OCI-LY7 (cell line): ENCODE measurements around the gene PODNL1. TPM values are rescaled to one million over a fixed set of nuclear protein-coding genes. Genes with fewer than 3 reads are reported as not detected.

Experiments
- BruUV-seq: library from RNA; stranded (reverse); fragments of 400-500 nt; replicated peaks from 2 replicates; lab custom pipeline; 2021; lab: Mats Ljungman, UMichigan
- CTCF ChIA-PET: fragments of 300-600 bp; sonication (Branson Sonifier 250); formaldehyde crosslinking; loops from one replicate; lab custom pipeline; 2022; ENCODE audit warnings: antibody characterized with exemption; ENCODE audit not compliant: unreplicated experiment; lab: Charles Lee
- POLR2A ChIA-PET: fragments of 300-600 bp; sonication (Branson Sonifier 250); formaldehyde crosslinking; loops from one replicate; lab custom pipeline; 2022; ENCODE audit warnings: antibody characterized with exemption; lab: Charles Lee
- DNase-seq: peaks from one replicate; pipeline ENCODE4 v3.0.0-alpha.2; 2015; ENCODE audit warnings: low spot score
- H2AFZ ChIP-seq: fragments of 200-600 bp; sonication (generic), shearing (Covaris generic); 2 replicates; pipeline ENCODE4 v1.6.1; 2014; ENCODE audit warnings: mild to moderate bottlenecking, antibody characterized with exemption, low read length, moderate library complexity
- H3K27ac ChIP-seq: fragments of 200-600 bp; sonication (generic); 2 replicates; pipeline ENCODE4 v1.5.1; 2014; ENCODE audit warnings: mixed run types, low read depth, mild to moderate bottlenecking, moderate library complexity, low read length, inconsistent platforms; ENCODE audit not compliant: poor library complexity, severe bottlenecking
- H3K36me3 ChIP-seq: fragments of 200-600 bp; sonication (generic); 2 replicates; pipeline ENCODE4 v1.6.1; 2014; ENCODE audit warnings: mild to moderate bottlenecking, antibody characterized with exemption, low read length, moderate library complexity, mixed read lengths; ENCODE audit not compliant: insufficient read depth
- H3K4me1 ChIP-seq: fragments of 200-600 bp; sonication (generic); 2 replicates; pipeline ENCODE4 v1.5.1; 2014; ENCODE audit warnings: mild to moderate bottlenecking, low read length; ENCODE audit not compliant: insufficient read depth, poor library complexity, severe bottlenecking
- H3K4me2 ChIP-seq: fragments of 200-600 bp; sonication (generic); 2 replicates; pipeline ENCODE4 v1.6.1; 2014; ENCODE audit warnings: mild to moderate bottlenecking, low read length
- H3K4me3 ChIP-seq: fragments of 200-600 bp; sonication (generic); 2 replicates; pipeline ENCODE4 v1.5.1; 2014; ENCODE audit warnings: mild to moderate bottlenecking, low read depth, low read length; ENCODE audit not compliant: poor library complexity, severe bottlenecking
- H3K79me2 ChIP-seq: fragments of 200-600 bp; sonication (generic); 2 replicates; pipeline ENCODE4 v1.6.1; 2016; ENCODE audit warnings: low read depth, mild to moderate bottlenecking, low read length, moderate library complexity, mixed read lengths; ENCODE audit not compliant: insufficient read depth
- H3K9me2 ChIP-seq: fragments of 200-600 bp; sonication (generic); 2 replicates; pipeline ENCODE4 v1.6.1; 2016; ENCODE audit warnings: mild to moderate bottlenecking, low read length, mixed read lengths; ENCODE audit not compliant: insufficient read depth
- H3K9me3 ChIP-seq: fragments of 200-600 bp; sonication (generic); 2 replicates; pipeline ENCODE4 v1.6.1; 2014; ENCODE audit warnings: mild to moderate bottlenecking, mixed run types, low read length, mixed read lengths
- H4K20me1 ChIP-seq: fragments of 200-600 bp; sonication (generic); 2 replicates; pipeline ENCODE4 v1.6.1; 2014; ENCODE audit warnings: mild to moderate bottlenecking, antibody characterized with exemption, low read length, moderate library complexity, mixed read lengths; ENCODE audit not compliant: insufficient read depth
- EZH2phosphoT487 ChIP-seq: fragments of 200-600 bp; sonication (generic); IDR thresholded peaks from 2 replicates; pipeline ENCODE4 v1.6.1; 2018; ENCODE audit warnings: low read depth, borderline replicate concordance, mild to moderate bottlenecking, mixed run types, antibody characterized with exemption, low read length, moderate library complexity, mixed read lengths
- intact Hi-C: fragments of 100-400 bp; cut with micrococcal nuclease; formaldehyde crosslinking; loops from one replicate; pipeline ENCODE4 v1.10.0; 2022; ENCODE audit not compliant: unreplicated experiment
- total RNA-seq, 2 experiments: library from RNA; depleted of rRNA in 1 of 2; stranded (reverse); fragments of >200 nt in 1 of 2; shearing (Covaris generic) in 1 of 2; gene quantifications; 2 replicates each; pipeline ENCODE4 v1.2.3, GENCODE V29; 2014 to 2022
- TF ChIP-seq, protein P1 (sequence below): fragments of 200-600 bp; sonication (generic); conservative IDR thresholded peaks from 2 replicates; pipeline ENCODE4 v1.5.1; 2014; ENCODE audit warnings: mild to moderate bottlenecking, antibody characterized with exemption, low read length, moderate library complexity, mixed read lengths

Gene PODNL1
- total RNA-seq, 2 experiments from 2014 or later, result 0.16 TPM; not detected in 1

DNA sequence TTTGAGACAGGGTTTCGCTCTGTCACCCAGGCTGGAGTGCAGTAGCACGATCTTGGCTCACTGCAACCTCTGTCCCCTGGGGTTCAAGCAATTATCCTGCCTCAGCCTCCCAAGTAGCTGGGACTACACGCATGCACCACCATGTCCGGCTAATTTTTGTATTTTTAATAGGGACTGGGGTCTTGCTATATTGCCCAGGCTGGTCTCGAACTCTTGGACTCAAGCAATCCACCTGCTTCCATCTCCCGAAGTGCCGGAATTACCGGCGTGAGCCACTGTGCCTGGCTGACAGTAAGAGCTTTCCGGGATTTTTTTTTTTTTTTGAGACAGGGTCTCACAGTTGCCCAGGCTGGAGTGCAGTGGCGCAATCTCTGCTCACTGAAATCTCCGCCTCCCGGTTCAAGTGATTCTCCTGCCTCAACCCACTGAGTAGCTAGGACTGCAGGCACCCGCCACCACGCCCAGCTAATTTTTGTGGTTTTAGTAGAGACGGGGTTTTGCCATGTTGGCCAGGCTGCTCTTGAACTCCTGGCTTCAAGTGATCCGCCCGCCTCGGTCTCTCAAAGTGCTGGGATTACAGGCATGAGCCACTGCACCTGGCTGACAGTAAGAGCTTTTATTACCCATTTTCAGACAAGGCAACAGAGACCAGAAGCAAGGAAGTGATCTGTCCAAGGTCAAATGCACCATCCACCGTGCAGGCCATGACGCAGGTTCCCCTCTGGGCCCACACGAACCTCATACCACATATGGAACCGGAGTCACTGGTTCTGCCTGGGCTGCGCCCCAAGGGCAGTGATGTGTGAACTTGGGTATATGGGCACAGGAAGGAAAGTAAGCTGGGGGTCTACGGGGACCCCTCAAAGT is 46.9 kb upstream of the PODNL1 start:
- H3K36me3 ChIP-seq, result peaks cover 38% of the 10 kb centered on the region
- H4K20me1 ChIP-seq, result no peaks in the 10 kb centered on the region
- BruUV-seq, result no TSS peak
- H3K79me2 ChIP-seq, result no peaks in the 10 kb centered on the region
- H3K4me1 ChIP-seq, result peaks cover 80% of the 10 kb centered on the region
- POLR2A ChIA-PET, result interaction anchor here (0.6 to 6.1 kb wide), 5 partner anchors 19 to 62 kb away, joined by 3 to 39 read pairs (median 4); partner anchors contain the start of gene RFX1
- H3K4me2 ChIP-seq, result peak overlapping the region; percentile 98
- H3K4me3 ChIP-seq, result peak overlapping the region; percentile 67
- peak overlapping the region; percentile 99 for H3K27ac ChIP-seq
- H3K9me3 ChIP-seq, result no peaks in the 10 kb centered on the region
- no peak overlapping the region; the same call in 1 of the 2 replicates for H2AFZ ChIP-seq
- CTCF ChIA-PET, result no interaction called here
- no peaks in the 10 kb centered on the region for H3K9me2 ChIP-seq
- peak; percentile 48 for DNase-seq
- TF ChIP-seq EZH2phosphoT487, result no peak
- intact Hi-C loops, result loop anchor here (2.0 kb wide), 1 partner anchor 32 kb away; the partner anchor contains the start of gene DCAF15

- Histone ChIP-seq H3K4me1 (peaks cover 78% of the 10 kb centered on the region), H3K27ac (peak overlapping the region; percentile 99), H2AFZ (no peak overlapping the region), H3K79me2 (no peaks in the 10 kb centered on the region), H3K9me2 (no peaks in the 10 kb centered on the region), H3K9me3 (no peaks in the 10 kb centered on the region), H3K4me3 (no peak overlapping the region), H3K36me3 (peaks cover 39% of the 10 kb centered on the region), H3K4me2 (peak overlapping the region; percentile 38), H4K20me1 (no peaks in the 10 kb centered on the region)
- POLR2A ChIA-PET, result interaction anchor here (0.5 to 6.1 kb wide), 3 partner anchors 20 to 63 kb away, joined by 4 to 39 read pairs (median 4); partner anchors contain the start of gene RFX1
- CTCF ChIA-PET, result no interaction called here
- BruUV-seq, result no TSS peak
- DNase-seq, result no peak
- intact Hi-C loops, result loop anchor here (2.0 kb wide), 1 partner anchor 31 kb away; the partner anchor contains the start of gene DCAF15
- no peak for TF ChIP-seq EZH2phosphoT487
- TF ChIP-seq, protein P1, sequence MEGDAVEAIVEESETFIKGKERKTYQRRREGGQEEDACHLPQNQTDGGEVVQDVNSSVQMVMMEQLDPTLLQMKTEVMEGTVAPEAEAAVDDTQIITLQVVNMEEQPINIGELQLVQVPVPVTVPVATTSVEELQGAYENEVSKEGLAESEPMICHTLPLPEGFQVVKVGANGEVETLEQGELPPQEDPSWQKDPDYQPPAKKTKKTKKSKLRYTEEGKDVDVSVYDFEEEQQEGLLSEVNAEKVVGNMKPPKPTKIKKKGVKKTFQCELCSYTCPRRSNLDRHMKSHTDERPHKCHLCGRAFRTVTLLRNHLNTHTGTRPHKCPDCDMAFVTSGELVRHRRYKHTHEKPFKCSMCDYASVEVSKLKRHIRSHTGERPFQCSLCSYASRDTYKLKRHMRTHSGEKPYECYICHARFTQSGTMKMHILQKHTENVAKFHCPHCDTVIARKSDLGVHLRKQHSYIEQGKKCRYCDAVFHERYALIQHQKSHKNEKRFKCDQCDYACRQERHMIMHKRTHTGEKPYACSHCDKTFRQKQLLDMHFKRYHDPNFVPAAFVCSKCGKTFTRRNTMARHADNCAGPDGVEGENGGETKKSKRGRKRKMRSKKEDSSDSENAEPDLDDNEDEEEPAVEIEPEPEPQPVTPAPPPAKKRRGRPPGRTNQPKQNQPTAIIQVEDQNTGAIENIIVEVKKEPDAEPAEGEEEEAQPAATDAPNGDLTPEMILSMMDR, result no peak
These were observed 46.0 kb upstream of the PODNL1 start for GRCh38 chr19:13984186-13984585.

GRCh38 chr19:13983213-13983889 is 45.1 kb upstream of the PODNL1 start:
- Histone ChIP-seq H3K9me2 (no peaks in the 10 kb centered on the region), H4K20me1 (no peaks in the 10 kb centered on the region), H3K4me1 (peaks cover 84% of the 10 kb centered on the region), H3K9me3 (no peaks in the 10 kb centered on the region), H3K4me3 (peak overlapping the region; percentile 21), H3K36me3 (peaks cover 32% of the 10 kb centered on the region; the same call in 1 of the 2 replicates), H3K27ac (peak overlapping the region; percentile 61), H3K79me2 (no peaks in the 10 kb centered on the region), H2AFZ (no peak overlapping the region; the same call in 1 of the 2 replicates), H3K4me2 (peak overlapping the region; percentile 66)
- ChIA-PET POLR2A (interaction anchor here (0.7 to 6.1 kb wide), 2 partner anchors 21 to 163 kb away, joined by 5 to 39 read pairs; partner anchors contain the start of gene RFX1), CTCF (no interaction called here)
- intact Hi-C loops, result no loop called here
- peak; percentile 74 for DNase-seq
- TF ChIP-seq, protein P1, result no peak
- BruUV-seq, result no TSS peak
